GM23338 (cell line): Measurements from ENCODE around the gene PCDHGA6. TPM values are rescaled to one million over a fixed set of nuclear protein-coding genes. Genes with fewer than 3 reads are reported as not detected.
A peak's percentile ranks its signal among the peaks of the same experiment; 100 is the strongest.

Experiments used
- ATAC-seq: fragments of 200-7000 bp; cut with Tn5 transposase; 3 replicates; pipeline ENCODE4 v1.9.1; 2020
- DNase-seq: peaks from one replicate; pipeline ENCODE4 v3.0.0-alpha.2; 2015; ENCODE audit warnings: low spot score
- H2AFZ ChIP-seq: fragments of 200-600 bp; sonication (generic); 2 replicates; pipeline ENCODE4 v1.8.0; 2016; ENCODE audit warnings: antibody characterized with exemption, mild to moderate bottlenecking, moderate library complexity
- H3F3A ChIP-seq: fragments of 200-600 bp; sonication (generic); replicated peaks from 2 replicates; pipeline ENCODE4 v1.8.0; 2017; ENCODE audit warnings: antibody characterized with exemption, mixed run types, low read depth
- H3K27ac ChIP-seq: fragments of 200-600 bp; sonication (generic); 2 replicates; pipeline ENCODE4 v1.6.1; 2016; ENCODE audit warnings: low read depth
- H3K27me3 ChIP-seq: fragments of 200-600 bp; sonication (generic); 2 replicates; pipeline ENCODE4 v1.8.0; 2016; ENCODE audit warnings: mild to moderate bottlenecking, mixed run types, moderate library complexity; ENCODE audit not compliant: insufficient read depth
- H3K36me3 ChIP-seq: fragments of 200-600 bp; sonication (generic); 2 replicates; pipeline ENCODE4 v1.8.0; 2016; ENCODE audit warnings: mild to moderate bottlenecking; ENCODE audit not compliant: insufficient read depth
- H3K4me1 ChIP-seq: fragments of 200-600 bp; sonication (generic); 2 replicates; pipeline ENCODE4 v1.8.0; 2016; ENCODE audit warnings: mild to moderate bottlenecking, moderate library complexity; ENCODE audit not compliant: insufficient read depth
- H3K4me2 ChIP-seq: fragments of 200-600 bp; sonication (generic); 2 replicates; pipeline ENCODE4 v1.7.1; 2017; ENCODE audit warnings: mixed run types
- H3K4me3 ChIP-seq: fragments of 200-600 bp; sonication (generic); 2 replicates; pipeline ENCODE4 v1.6.1; 2016; ENCODE audit warnings: mixed run types
- H3K79me2 ChIP-seq: fragments of 200-600 bp; sonication (generic); replicated peaks from 2 replicates; pipeline ENCODE4 v1.8.0; 2017; ENCODE audit warnings: mild to moderate bottlenecking; ENCODE audit not compliant: insufficient read depth
- H3K9me2 ChIP-seq: fragments of 200-600 bp; sonication (generic); 2 replicates; pipeline ENCODE4 v1.8.0; 2017; ENCODE audit not compliant: insufficient read depth
- H4K20me1 ChIP-seq: fragments of 200-600 bp; sonication (generic); replicated peaks from 2 replicates; pipeline ENCODE4 v1.8.0; 2017; ENCODE audit warnings: mild to moderate bottlenecking; ENCODE audit not compliant: insufficient read depth
- H3K27ac Mint-ChIP-seq: 2 replicates; pipeline ENCODE4 v1.8.0; 2020; ENCODE audit warnings: inconsistent platforms, mild to moderate bottlenecking, moderate library complexity, mixed read lengths
- H3K27me3 Mint-ChIP-seq: 3 replicates; pipeline ENCODE4 v1.8.0; 2022; ENCODE audit warnings: low read depth, mild to moderate bottlenecking, moderate library complexity, mixed read lengths, inconsistent platforms; ENCODE audit not compliant: insufficient read depth, poor library complexity
- H3K36me3 Mint-ChIP-seq: 3 replicates; pipeline ENCODE4 v1.8.0; 2021; ENCODE audit warnings: low read depth, mild to moderate bottlenecking, inconsistent platforms, moderate library complexity, mixed read lengths
- H3K4me1 Mint-ChIP-seq: 3 replicates; pipeline ENCODE4 v1.8.0; 2020; ENCODE audit warnings: mild to moderate bottlenecking, inconsistent platforms, mixed read lengths
- H3K4me3 Mint-ChIP-seq: 3 replicates; pipeline ENCODE4 v1.8.0; 2021; ENCODE audit warnings: moderate library complexity, mild to moderate bottlenecking, inconsistent platforms, mixed read lengths
- H3K9me3 Mint-ChIP-seq: 3 replicates; pipeline ENCODE4 v1.8.0; 2020; ENCODE audit warnings: moderate library complexity, mild to moderate bottlenecking, inconsistent platforms, mixed read lengths
- EZH2phosphoT487 ChIP-seq: fragments of 200-600 bp; sonication (generic); IDR thresholded peaks from one replicate; pipeline ENCODE4 v1.8.1; 2018; ENCODE audit warnings: antibody characterized with exemption; ENCODE audit not compliant: unreplicated experiment
- JUNB ChIP-seq: IDR thresholded peaks from one replicate; pipeline ENCODE4 v1.6.1; 2016; ENCODE audit warnings: antibody characterized with exemption; ENCODE audit not compliant: unreplicated experiment
- NANOG ChIP-seq: IDR thresholded peaks from 2 replicates; pipeline ENCODE4 v1.6.1; 2016; ENCODE audit warnings: antibody characterized with exemption, borderline replicate concordance
- POLR2AphosphoS5 ChIP-seq: IDR thresholded peaks from 2 replicates; pipeline ENCODE4 v1.6.1; 2016; ENCODE audit warnings: antibody characterized with exemption, low read depth
- REST ChIP-seq: IDR thresholded peaks from one replicate; pipeline ENCODE4 v1.6.1; 2018; ENCODE audit warnings: antibody characterized with exemption; ENCODE audit not compliant: unreplicated experiment
- polyA plus RNA-seq: library from polyadenylated mRNA; unstranded; fragments of >200 nt; fragmentation: Nextera tagmentation; extraction: Ambion mirVana; gene quantifications from 2 replicates; pipeline ENCODE4 v1.2.1, GENCODE V29; 2016
- total RNA-seq: library from RNA; depleted of rRNA; stranded (reverse); fragments of >200 nt; shearing (Covaris generic); gene quantifications from 2 replicates; pipeline ENCODE4 v1.2.3, GENCODE V29; 2014
- TF ChIP-seq, protein P1 (sequence below), 2 experiments: fragments of 200-600 bp in 1 of 2; sonication (generic) in 1 of 2; conservative IDR thresholded peaks; 2 replicates each; pipeline versions ENCODE4 v1.5.1 to v1.6.1; 2016 to 2017; ENCODE audit warnings: antibody characterized with exemption in 2 of 2, low read depth in 2 of 2, mild to moderate bottlenecking in 2 of 2, moderate library complexity in 1 of 2

The PCDHGA6 gene
- total and polyA plus RNA-seq, 2 experiments from 2014 or later, result 0.99 to 4.8 TPM

- TF ChIP-seq EZH2phosphoT487 (no peak), REST (no peak), JUNB (no peak), POLR2AphosphoS5 (no peak), NANOG (no peak)
- TF ChIP-seq, protein P1, sequence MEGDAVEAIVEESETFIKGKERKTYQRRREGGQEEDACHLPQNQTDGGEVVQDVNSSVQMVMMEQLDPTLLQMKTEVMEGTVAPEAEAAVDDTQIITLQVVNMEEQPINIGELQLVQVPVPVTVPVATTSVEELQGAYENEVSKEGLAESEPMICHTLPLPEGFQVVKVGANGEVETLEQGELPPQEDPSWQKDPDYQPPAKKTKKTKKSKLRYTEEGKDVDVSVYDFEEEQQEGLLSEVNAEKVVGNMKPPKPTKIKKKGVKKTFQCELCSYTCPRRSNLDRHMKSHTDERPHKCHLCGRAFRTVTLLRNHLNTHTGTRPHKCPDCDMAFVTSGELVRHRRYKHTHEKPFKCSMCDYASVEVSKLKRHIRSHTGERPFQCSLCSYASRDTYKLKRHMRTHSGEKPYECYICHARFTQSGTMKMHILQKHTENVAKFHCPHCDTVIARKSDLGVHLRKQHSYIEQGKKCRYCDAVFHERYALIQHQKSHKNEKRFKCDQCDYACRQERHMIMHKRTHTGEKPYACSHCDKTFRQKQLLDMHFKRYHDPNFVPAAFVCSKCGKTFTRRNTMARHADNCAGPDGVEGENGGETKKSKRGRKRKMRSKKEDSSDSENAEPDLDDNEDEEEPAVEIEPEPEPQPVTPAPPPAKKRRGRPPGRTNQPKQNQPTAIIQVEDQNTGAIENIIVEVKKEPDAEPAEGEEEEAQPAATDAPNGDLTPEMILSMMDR (conservative IDR thresholded peaks at IDR 0.05; ENCODE audit: low read depth in 2 of 2), result no peak
- H3K36me3 Mint-ChIP-seq, result peaks cover 61% of the 10 kb centered on the region
- peaks cover 9% of the 10 kb centered on the region for H3K4me1 Mint-ChIP-seq
- Histone ChIP-seq H3K9me2 (no peaks in the 10 kb centered on the region), H3K4me3 (no peak overlapping the region), H3K27me3 (no peaks in the 10 kb centered on the region), H3K27ac (no peak overlapping the region), H4K20me1 (no peaks in the 10 kb centered on the region), H3K4me1 (peaks cover 17% of the 10 kb centered on the region; the same call in 1 of the 2 replicates), H3K79me2 (no peaks in the 10 kb centered on the region), H2AFZ (no peak overlapping the region), H3F3A (no peaks in the 10 kb centered on the region), H3K36me3 (peaks cover 4% of the 10 kb centered on the region; the same call in 1 of the 2 replicates), H3K4me2 (no peak overlapping the region)
- no peak overlapping the region for H3K4me3 Mint-ChIP-seq
- peaks cover 69% of the 10 kb centered on the region for H3K9me3 Mint-ChIP-seq
- ATAC-seq (no peak), DNase-seq (no peak)
- H3K27ac Mint-ChIP-seq, result no peak overlapping the region
- H3K27me3 Mint-ChIP-seq, result peaks cover 9% of the 10 kb centered on the region
Observed at GRCh38 chr5:141366016-141366896, 7.4 kb upstream of the PCDHGA6 start.

GRCh38 chr5:141369994-141370848 lies 3.5 kb upstream of the PCDHGA6 start, which contains the start of gene PCDHGB3:
Gene PCDHGB3 (plus strand): TSS chr5:141370242. CDS start chr5:141370395, 153 bp downstream.
- peak; percentile 52 for ATAC-seq
- no peak within 1 kb of the TSS for H3K27ac ChIP-seq
- Mint-ChIP-seq H3K4me3 (no peak within 1 kb of the TSS), H3K27me3 (peaks cover 9% of the 10 kb centered on the region), H3K27ac (no peak within 1 kb of the TSS), H3K4me1 (peaks cover 2% of the 10 kb centered on the region; the same call in 1 of the 3 replicates), H3K9me3 (peaks cover 66% of the 10 kb centered on the region), H3K36me3 (peaks cover 55% of the 10 kb centered on the region)
- H4K20me1 ChIP-seq, result no peaks in the 10 kb centered on the region
- H3K4me1 ChIP-seq, result no peaks in the 10 kb centered on the region
- no peaks in the 10 kb centered on the region for H3K27me3 ChIP-seq
- no peaks in the 10 kb centered on the region for H3F3A ChIP-seq
- DNase-seq, result peak; percentile 77
- H3K4me3 ChIP-seq, result no peak within 1 kb of the TSS
- no peak within 1 kb of the TSS for H2AFZ ChIP-seq
- H3K79me2 ChIP-seq, result no peaks in the 10 kb centered on the region
- no peaks in the 10 kb centered on the region for H3K9me2 ChIP-seq
- H3K4me2 ChIP-seq, result no peak within 1 kb of the TSS
- peaks cover under 1% of the 10 kb centered on the region; the same call in 1 of the 2 replicates for H3K36me3 ChIP-seq
- no peak for TF ChIP-seq REST
- TF ChIP-seq, protein P1 (conservative IDR thresholded peaks at IDR 0.05; ENCODE audit: low read depth in 2 of 2), result peak; percentile 55 to 62
